Measurements from ENCODE around the gene SLC9A2. TPM values are rescaled to one million over a fixed set of nuclear protein-coding genes. Genes with fewer than 3 reads are reported as not detected.
A peak's percentile ranks its signal among the peaks of the same experiment; 100 is the strongest.

SLC9A2 gene
- total RNA-seq, 1 experiment from 2014 or later, result 0.05 TPM

GRCh38 chr2:102620332-102620731 lies 979 bp downstream of the SLC9A2 start:
- no peak for DNase-seq (ENCODE audit: low read depth)

- DNase-seq (ENCODE audit: low read depth), result no peak
Measured at GRCh38 chr2:102621630-102622029, 2.3 kb downstream of the SLC9A2 start.

- no peak for DNase-seq (ENCODE audit: low read depth)
Measured at GRCh38 chr2:102622646-102623045, 3.3 kb downstream of the SLC9A2 start.

- DNase-seq (ENCODE audit: low read depth), result no peak
Measured at GRCh38 chr2:102630458-102630857, 11.1 kb downstream of the SLC9A2 start.

GRCh38 chr2:102632380-102633175 lies 13.2 kb downstream of the SLC9A2 start:
- DNase-seq (ENCODE audit: low read depth), result no peak

GRCh38 chr2:102634831-102635241 lies 15.5 kb downstream of the SLC9A2 start:
- DNase-seq (ENCODE audit: low read depth), result no peak

- no peak for DNase-seq (ENCODE audit: low read depth)
Measured at GRCh38 chr2:102635317-102635716, 16.0 kb downstream of the SLC9A2 start.

GRCh38 chr2:102636283-102636907 lies 17.0 kb downstream of the SLC9A2 start:
- no peak for DNase-seq (ENCODE audit: low read depth)

GRCh38 chr2:102637358-102637757 lies 18.0 kb downstream of the SLC9A2 start:
- no peak for DNase-seq (ENCODE audit: low read depth)

- DNase-seq (ENCODE audit: low read depth), result no peak
Measured at GRCh38 chr2:102639429-102639828, 20.1 kb downstream of the SLC9A2 start.

GRCh38 chr2:102652126-102652525 lies 32.8 kb downstream of the SLC9A2 start:
- no peak for DNase-seq (ENCODE audit: low read depth)

GRCh38 chr2:102657770-102658169 lies 38.4 kb downstream of the SLC9A2 start:
- DNase-seq (ENCODE audit: low read depth), result peak; percentile 3

GRCh38 chr2:102660070-102660469 lies 40.7 kb downstream of the SLC9A2 start:
- DNase-seq (ENCODE audit: low read depth), result no peak

GRCh38 chr2:102660574-102660973 lies 41.2 kb downstream of the SLC9A2 start:
- DNase-seq (ENCODE audit: low read depth), result no peak

- no peak for DNase-seq (ENCODE audit: low read depth)
Measured at GRCh38 chr2:102661846-102662245, 42.5 kb downstream of the SLC9A2 start.

GRCh38 chr2:102662833-102663232 lies 43.5 kb downstream of the SLC9A2 start:
- DNase-seq (ENCODE audit: low read depth), result no peak

GRCh38 chr2:102663381-102663780 lies 44.0 kb downstream of the SLC9A2 start:
- no peak for DNase-seq (ENCODE audit: low read depth)

- peak; percentile 4 for DNase-seq (ENCODE audit: low read depth)
Measured at GRCh38 chr2:102664471-102664909, 45.1 kb downstream of the SLC9A2 start.

GRCh38 chr2:102667072-102667471 lies 47.7 kb downstream of the SLC9A2 start:
- DNase-seq (ENCODE audit: low read depth), result no peak

- no peak for DNase-seq (ENCODE audit: low read depth)
Measured at GRCh38 chr2:102668171-102668570, 48.8 kb downstream of the SLC9A2 start.

- no peak for DNase-seq (ENCODE audit: low read depth)
Measured at GRCh38 chr2:102669401-102669800, 50.0 kb downstream of the SLC9A2 start.

GRCh38 chr2:102672107-102672776 lies 52.9 kb downstream of the SLC9A2 start:
- DNase-seq (ENCODE audit: low read depth), result no peak

GRCh38 chr2:102674370-102674769 lies 55.0 kb downstream of the SLC9A2 start:
- DNase-seq (ENCODE audit: low read depth), result no peak

All from M059J (cell line).